Measurements from ENCODE around the gene POLA2.

Gene POLA2

GRCh38 chr11:65288706-65289536 lies 27.2 kb downstream of the POLA2 start:
- no peak for DNase-seq

GRCh38 chr11:65290448-65291165 lies 28.8 kb downstream of the POLA2 start:
- DNase-seq: peak; percentile 27

- no peak for DNase-seq
Observed at GRCh38 chr11:65291613-65292012, 29.9 kb downstream of the POLA2 start.

- DNase-seq: no peak
Observed at GRCh38 chr11:65292890-65293289, 31.1 kb downstream of the POLA2 start.

GRCh38 chr11:65293909-65294381 lies 32.2 kb downstream of the POLA2 start:
- DNase-seq: no peak

GRCh38 chr11:65295001-65295400 lies 33.2 kb downstream of the POLA2 start:
- DNase-seq: no peak

GRCh38 chr11:65295571-65296341 lies 34.0 kb downstream of the POLA2 start:
- no peak for DNase-seq

- DNase-seq: no peak
Observed at GRCh38 chr11:65297026-65297672, 35.4 kb downstream of the POLA2 start.

GRCh38 chr11:65298131-65298535 lies 36.4 kb downstream of the POLA2 start:
- no peak for DNase-seq

GRCh38 chr11:65298655-65299179 lies 37.0 kb downstream of the POLA2 start:
- no peak for DNase-seq

- no peak for DNase-seq
Observed at GRCh38 chr11:65300621-65301275, 39.0 kb downstream of the POLA2 start.

GRCh38 chr11:65301491-65302329 lies 39.9 kb downstream of the POLA2 start:
- no peak for DNase-seq

GRCh38 chr11:65303555-65303954 lies 41.8 kb downstream of the POLA2 start:
- DNase-seq: no peak

- DNase-seq: no peak
Observed at GRCh38 chr11:65304110-65304509, 42.3 kb downstream of the POLA2 start.

- no peak for DNase-seq
Observed at GRCh38 chr11:65304613-65305012, 42.9 kb downstream of the POLA2 start.

GRCh38 chr11:65305501-65306268 lies 43.9 kb downstream of the POLA2 start:
- no peak for DNase-seq

- DNase-seq: no peak
Observed at GRCh38 chr11:65307298-65308229, 45.8 kb downstream of the POLA2 start.

GRCh38 chr11:65308281-65308891 lies 46.6 kb downstream of the POLA2 start:
- DNase-seq: peak; percentile 9

GRCh38 chr11:65309006-65309405 lies 47.2 kb downstream of the POLA2 start:
- DNase-seq: no peak
